ENCODE measurements around the gene ELL. TPM values are rescaled to one million over a fixed set of nuclear protein-coding genes. Genes with fewer than 3 reads are reported as not detected.
A peak's percentile ranks its signal among the peaks of the same experiment; 100 is the strongest.

The ELL gene
- total RNA-seq, 4 donors from 2014 or later, result 5.9 to 12.8 (median 9.9) TPM

GRCh38 chr19:18396471-18397241 is 125.2 kb downstream of the ELL start:
- no peaks in the 10 kb centered on the region for H3K36me3 ChIP-seq
- H3K27me3 ChIP-seq, result peaks cover 0 to 31% (median 2%) of the 10 kb centered on the region in 4 donors
- no peak for DNase-seq
- WGBS, 2 donors, result 43 to 60% methylated on average over 3 to 7 of the region's 37 CpGs
- peak overlapping the region in 2 of 4 donors; percentile 11 to 25 for H3K27ac ChIP-seq
- H3K9me3 ChIP-seq, result no peaks in the 10 kb centered on the region
- peaks cover 0 to 37% (median 10%) of the 10 kb centered on the region in 3 donors for H3K4me1 ChIP-seq
- peak overlapping the region in 3 of 4 donors; percentile 10 to 52 (median 35) for H3K4me3 ChIP-seq
- TF ChIP-seq CTCF (IDR thresholded peaks at IDR 0.05), result no peak
- TF ChIP-seq POLR2A (IDR thresholded peaks at IDR 0.05), result no peak
- intact Hi-C loops (cut with DNase I), result no loop called here

GRCh38 chr19:18393836-18394235 is 128.0 kb downstream of the ELL start:
- WGBS, 2 donors, result 48 to 62% methylated on average over 7 of the region's 7 CpGs

GRCh38 chr19:18392926-18393325 is 128.9 kb downstream of the ELL start:
- TF ChIP-seq CTCF (IDR thresholded peaks at IDR 0.05) (no peak), POLR2A (IDR thresholded peaks at IDR 0.05) (no peak)
- no peaks in the 10 kb centered on the region for H3K9me3 ChIP-seq
- H3K4me3 ChIP-seq, result peak overlapping the region in 2 of 4 donors; percentile 5 to 26
- WGBS, 2 donors, result 59 to 63% methylated on average over 5 of the region's 5 CpGs
- intact Hi-C loops (cut with DNase I), result no loop called here
- peaks cover 0 to 27% (median 2%) of the 10 kb centered on the region in 4 donors for H3K27me3 ChIP-seq
- H3K27ac ChIP-seq, result peak overlapping the region in 2 of 4 donors; percentile 22 to 54
- no peaks in the 10 kb centered on the region for H3K36me3 ChIP-seq
- DNase-seq, result no peak
- peaks cover 3 to 26% (median 14%) of the 10 kb centered on the region in 3 donors for H3K4me1 ChIP-seq

More at GRCh38 chr19:18393836-18394235, 128.0 kb downstream of the ELL start:
- peaks cover 0 to 26% (median 9%) of the 10 kb centered on the region in 3 donors for H3K4me1 ChIP-seq
- DNase-seq, result no peak
- peaks cover 0 to 31% (median 2%) of the 10 kb centered on the region in 4 donors for H3K27me3 ChIP-seq
- intact Hi-C loops (cut with DNase I), result no loop called here
- TF ChIP-seq CTCF (IDR thresholded peaks at IDR 0.05) (no peak), POLR2A (IDR thresholded peaks at IDR 0.05) (no peak)
- peak overlapping the region in 2 of 4 donors; percentile 22 to 54 for H3K27ac ChIP-seq
- no peaks in the 10 kb centered on the region for H3K36me3 ChIP-seq
- H3K4me3 ChIP-seq, result peak overlapping the region in 2 of 4 donors; percentile 5 to 26
- no peaks in the 10 kb centered on the region for H3K9me3 ChIP-seq

Other genes with a start within 250 kb of the ELL start
- 1 to 10 TPM in 2 of 4 donors, under 1 TPM in 2; 0.23 to 3.1 (median 0.96) TPM for gene IQCN, start 247.6 kb downstream of the ELL start, total RNA-seq
- gene JUND, start 240.4 kb downstream of the ELL start, total RNA-seq, result 100 to 1,000 TPM in 3 of 4 donors, 10 to 100 TPM in 1; 71.7 to 192 (median 166) TPM
- gene LSM4, start 199.0 kb downstream of the ELL start, total RNA-seq, result 100 to 1,000 TPM in 3 of 4 donors, 10 to 100 TPM in 1; 97.3 to 228 (median 137) TPM
- gene PGPEP1, start 181.5 kb downstream of the ELL start, total RNA-seq, result 10 to 100 TPM in 1 of 4 donors, 1 to 10 TPM in 2, under 1 TPM in 1; 0.83 to 10.1 (median 5.3) TPM
- gene GDF15, start 135.9 kb downstream of the ELL start, total RNA-seq, result 1 to 10 TPM in 1 of 4 donors, under 1 TPM in 1, not detected in 2; 0.76 to 2.3 TPM
- gene LRRC25, start 124.4 kb downstream of the ELL start, total RNA-seq, result 10 to 100 TPM in 1 of 4 donors, 1 to 10 TPM in 1, under 1 TPM in 2; 0.53 to 10.3 (median 1.9) TPM
- gene SSBP4, start 102.7 kb downstream of the ELL start, total RNA-seq, result 10 to 100 TPM; 23.7 to 48.1 (median 26.1) TPM
- gene ISYNA1, start 83.9 kb downstream of the ELL start, total RNA-seq, result 10 to 100 TPM in 3 of 4 donors, 1 to 10 TPM in 1; 8.1 to 24.4 (median 14.4) TPM
- gene FKBP8, start 21.5 kb upstream of the ELL start, total RNA-seq, result 100 to 1,000 TPM; 132 to 273 (median 247) TPM
- 100 to 1,000 TPM in 1 of 4 donors, 10 to 100 TPM in 3; 65.5 to 104 (median 83.5) TPM for gene KXD1, start 35.8 kb upstream of the ELL start, total RNA-seq
- gene UBA52, start 49.8 kb upstream of the ELL start, total RNA-seq, result 100 to 1,000 TPM; 445 to 799 (median 753) TPM
- 10 to 100 TPM; 46.8 to 69.0 (median 56.6) TPM for gene REX1BD, start 66.7 kb upstream of the ELL start, total RNA-seq
- 10 to 100 TPM; 13.2 to 82.6 (median 19.3) TPM for gene CRLF1, start 84.7 kb upstream of the ELL start, total RNA-seq
- 1 to 10 TPM in 1 of 4 donors, under 1 TPM in 1, not detected in 2; 0.18 to 2.7 TPM for gene TMEM59L, start 90.8 kb upstream of the ELL start, total RNA-seq
- 1 to 10 TPM; 1.6 to 6.6 (median 3.4) TPM for gene KLHL26, start 115.0 kb upstream of the ELL start, total RNA-seq
- 1 to 10 TPM; 1.8 to 3.6 (median 2.1) TPM for gene CRTC1, start 161.6 kb upstream of the ELL start, total RNA-seq

Data from esophagus squamous epithelium (tissue), 5 donors.